HEK293 (cell line): ENCODE results near the gene ZKSCAN1.
A peak's percentile ranks its signal among the peaks of the same experiment; 100 is the strongest.
"Not testable (repeated sequence)": the region's sequence is repeated elsewhere in the genome, so short reads cannot be mapped to it uniquely, and the experiment has no call there.

Experiments
- CTCF ChIA-PET: fragments of 350-600 bp; formaldehyde crosslinking; extraction: SDS; loops from one replicate; lab custom pipeline; 2021; ENCODE audit warnings: antibody characterized with exemption; lab: Yijun Ruan, JAX
- POLR2A ChIA-PET: fragments of 300-600 bp; formaldehyde crosslinking; extraction: SDS; loops from one replicate; lab custom pipeline; 2020; ENCODE audit warnings: antibody characterized with exemption, inconsistent platforms; lab: Yijun Ruan, JAX
- H3K27ac ChIP-seq: fragments of 200-500 bp; sonication (Bioruptor generic); 2 replicates; pipeline ENCODE4 v1.5.1; 2014; ENCODE audit warnings: low read depth, low read length, control low read depth, inconsistent platforms; ENCODE audit errors: extremely low read depth
- H3K36me3 ChIP-seq, 2 experiments: fragments of 200-500 bp in 1 of 2; sonication (Bioruptor generic) in 1 of 2; 1 replicate in 1 of 2; 2 replicates in 1 of 2; pipeline ENCODE4 v1.5.1; 2014 to 2017; ENCODE audit warnings: inconsistent platforms in 2 of 2, low read length in 2 of 2; ENCODE audit not compliant: control insufficient read depth in 2 of 2, insufficient read depth in 1 of 2
- H3K4me1 ChIP-seq: fragments of 200-500 bp; sonication (Bioruptor generic); 2 replicates; pipeline ENCODE4 v1.5.1; 2014; ENCODE audit warnings: mild to moderate bottlenecking, low read length, inconsistent platforms; ENCODE audit not compliant: control insufficient read depth, insufficient read depth
- H3K4me3 ChIP-seq: 2 replicates; pipeline ENCODE4 v1.5.1; 2011; ENCODE audit warnings: low read depth, mild to moderate bottlenecking, control low read depth, low read length, moderate library complexity
- H3K9me3 ChIP-seq: fragments of 200-500 bp; sonication (Bioruptor generic); 2 replicates; pipeline ENCODE4 v1.5.1; 2014; ENCODE audit warnings: low read depth, low read length, inconsistent platforms; ENCODE audit not compliant: control insufficient read depth, insufficient read depth
- HOXC10 ChIP-seq: sonication (generic); formaldehyde crosslinking; IDR thresholded peaks from 2 replicates; pipeline ENCODE4 v1.8.1; 2023; ENCODE audit warnings: mild to moderate bottlenecking, missing genetic modification reagents
- KLF10 ChIP-seq: fragments of 450-650 bp; IDR thresholded peaks from 2 replicates; pipeline ENCODE4 v1.5.1; 2018; ENCODE audit warnings: missing biosample characterization, mild to moderate bottlenecking, missing genetic modification characterization
- MEIS1 ChIP-seq: sonication (generic); formaldehyde crosslinking; IDR thresholded peaks from 2 replicates; pipeline ENCODE4 v1.8.1; 2022; ENCODE audit warnings: missing genetic modification reagents, mild to moderate bottlenecking, borderline replicate concordance
- PRDM1 ChIP-seq: fragments of 450-650 bp; formaldehyde crosslinking; IDR thresholded peaks from 2 replicates; pipeline ENCODE4; 2016; ENCODE audit warnings: missing biosample characterization, missing genetic modification characterization
- SALL2 ChIP-seq: fragments of 450-650 bp; formaldehyde crosslinking; IDR thresholded peaks from 2 replicates; pipeline ENCODE4 v1.5.0; 2017; ENCODE audit warnings: missing biosample characterization, mild to moderate bottlenecking, missing genetic modification characterization, borderline replicate concordance
- SCRT1 ChIP-seq: fragments of 450-650 bp; formaldehyde crosslinking; IDR thresholded peaks from 2 replicates; pipeline ENCODE4 v1.5.1; 2016; ENCODE audit warnings: missing biosample characterization, missing genetic modification characterization, borderline replicate concordance
- SP2 ChIP-seq: fragments of 450-650 bp; formaldehyde crosslinking; IDR thresholded peaks from 2 replicates; pipeline ENCODE4 v1.5.1; 2016; ENCODE audit warnings: missing biosample characterization, missing genetic modification characterization
- TRIM28 ChIP-seq: IDR thresholded peaks from 2 replicates; pipeline ENCODE4 v1.6.1; 2011; ENCODE audit warnings: low read length, control low read depth, borderline replicate concordance
- ZBTB49 ChIP-seq: fragments of 450-650 bp; formaldehyde crosslinking; IDR thresholded peaks from 2 replicates; pipeline ENCODE4 v1.5.1; 2016; ENCODE audit warnings: missing biosample characterization, missing genetic modification characterization, low read depth
- ZBTB7A ChIP-seq: fragments of 450-650 bp; formaldehyde crosslinking; IDR thresholded peaks from 2 replicates; pipeline ENCODE4 v1.5.1; 2016; ENCODE audit warnings: low read depth, missing biosample characterization, missing genetic modification characterization
- ZNF132 ChIP-seq: fragments of 450-650 bp; formaldehyde crosslinking; IDR thresholded peaks from 2 replicates; pipeline ENCODE4 v1.5.1; 2017; ENCODE audit warnings: missing biosample characterization, missing genetic modification characterization, borderline replicate concordance
- ZNF146 ChIP-seq: fragments of 450-650 bp; formaldehyde crosslinking; IDR thresholded peaks from 2 replicates; pipeline ENCODE4 v1.5.1; 2016; ENCODE audit warnings: missing biosample characterization, missing genetic modification characterization
- ZNF24 ChIP-seq: fragments of 450-650 bp; formaldehyde crosslinking; IDR thresholded peaks from 2 replicates; pipeline ENCODE4 v1.5.1; 2016; ENCODE audit warnings: missing biosample characterization, missing genetic modification characterization
- ZNF274 ChIP-seq, 2 experiments: fragments of 200-500 bp in 1 of 2; fragments of 450-650 bp in 1 of 2; sonication (Bioruptor generic) in 1 of 2; formaldehyde crosslinking in 1 of 2; IDR thresholded peaks; 2 replicates each; pipeline versions ENCODE4 v1.5.1 to v1.6.1; 2014 to 2016; ENCODE audit warnings: borderline replicate concordance in 1 of 2, inconsistent platforms in 1 of 2, low read length in 1 of 2, missing biosample characterization in 1 of 2, missing genetic modification characterization in 1 of 2
- ZNF280D ChIP-seq: fragments of 450-650 bp; formaldehyde crosslinking; IDR thresholded peaks from 2 replicates; pipeline ENCODE4 v1.5.1; 2016; ENCODE audit warnings: missing biosample characterization, missing genetic modification characterization
- ZNF571 ChIP-seq: fragments of 450-650 bp; formaldehyde crosslinking; IDR thresholded peaks from 2 replicates; pipeline ENCODE4 v1.5.0; 2017; ENCODE audit warnings: missing biosample characterization, missing genetic modification characterization
- ZNF629 ChIP-seq: fragments of 450-650 bp; formaldehyde crosslinking; IDR thresholded peaks from 2 replicates; pipeline ENCODE4 v1.5.1; 2017; ENCODE audit warnings: missing biosample characterization, missing genetic modification characterization
- ZNF658 ChIP-seq: fragments of 450-650 bp; formaldehyde crosslinking; IDR thresholded peaks from 2 replicates; pipeline ENCODE4; 2016; ENCODE audit warnings: missing biosample characterization, missing genetic modification characterization
- ZNF664 ChIP-seq: fragments of 450-650 bp; formaldehyde crosslinking; IDR thresholded peaks from 2 replicates; pipeline ENCODE4 v1.5.1; 2016; ENCODE audit warnings: missing biosample characterization, missing genetic modification characterization
- ZNF768 ChIP-seq: fragments of 450-650 bp; formaldehyde crosslinking; IDR thresholded peaks from 2 replicates; pipeline ENCODE4 v1.5.1; 2018; ENCODE audit warnings: missing biosample characterization, mild to moderate bottlenecking, missing genetic modification characterization
- ZNF785 ChIP-seq: fragments of 450-650 bp; formaldehyde crosslinking; IDR thresholded peaks from 2 replicates; pipeline ENCODE4 v1.5.1; 2016; ENCODE audit warnings: missing biosample characterization, missing genetic modification characterization
- ZXDB ChIP-seq: fragments of 450-650 bp; formaldehyde crosslinking; IDR thresholded peaks from 2 replicates; pipeline ENCODE4 v1.5.1; 2016; ENCODE audit warnings: missing biosample characterization, missing genetic modification characterization
- TF ChIP-seq, protein P1 (sequence below): fragments of 450-650 bp; formaldehyde crosslinking; IDR thresholded peaks from 2 replicates; pipeline ENCODE4 v1.5.1; 2016; ENCODE audit warnings: missing biosample characterization, missing genetic modification characterization, low read depth

Gene ZKSCAN1

GRCh38 chr7:99969298-99969697, 46.1 kb upstream of the ZKSCAN1 start:
- H3K4me1 ChIP-seq: no peaks in the 10 kb centered on the region
- POLR2A ChIA-PET: no interaction called here
- H3K36me3 ChIP-seq: no peaks in the 10 kb centered on the region
- no peak overlapping the region for H3K4me3 ChIP-seq
- TF ChIP-seq SCRT1 (tag by site-specific recombination): no peak
- no peak for TF ChIP-seq SP2 (tag by site-specific recombination)
- TF ChIP-seq ZXDB (tag by site-specific recombination): no peak
- TF ChIP-seq SALL2 (tag by site-specific recombination): no peak
- TF ChIP-seq PRDM1: no peak
- TF ChIP-seq, protein P1, sequence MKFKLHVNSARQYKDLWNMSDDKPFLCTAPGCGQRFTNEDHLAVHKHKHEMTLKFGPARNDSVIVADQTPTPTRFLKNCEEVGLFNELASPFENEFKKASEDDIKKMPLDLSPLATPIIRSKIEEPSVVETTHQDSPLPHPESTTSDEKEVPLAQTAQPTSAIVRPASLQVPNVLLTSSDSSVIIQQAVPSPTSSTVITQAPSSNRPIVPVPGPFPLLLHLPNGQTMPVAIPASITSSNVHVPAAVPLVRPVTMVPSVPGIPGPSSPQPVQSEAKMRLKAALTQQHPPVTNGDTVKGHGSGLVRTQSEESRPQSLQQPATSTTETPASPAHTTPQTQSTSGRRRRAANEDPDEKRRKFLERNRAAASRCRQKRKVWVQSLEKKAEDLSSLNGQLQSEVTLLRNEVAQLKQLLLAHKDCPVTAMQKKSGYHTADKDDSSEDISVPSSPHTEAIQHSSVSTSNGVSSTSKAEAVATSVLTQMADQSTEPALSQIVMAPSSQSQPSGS (tag by site-specific recombination): no peak
- no peak for TF ChIP-seq ZNF658 (tag by site-specific recombination)
- TF ChIP-seq MEIS1 (CRISPR knock-in tag): no peak
- no peak for TF ChIP-seq ZNF24 (tag by site-specific recombination)
- TF ChIP-seq ZNF768 (tag by site-specific recombination): no peak
- no peak for TF ChIP-seq ZNF571 (tag by site-specific recombination)
- TF ChIP-seq TRIM28: no peak
- no peak for TF ChIP-seq ZBTB7A (tag by site-specific recombination)
- no peak for TF ChIP-seq ZNF629 (tag by site-specific recombination)
- no peak for TF ChIP-seq ZNF132
- TF ChIP-seq HOXC10 (CRISPR knock-in tag): no peak
- no peak for TF ChIP-seq ZNF785 (tag by site-specific recombination)
- no peak for TF ChIP-seq ZNF146
- no peak overlapping the region for H3K27ac ChIP-seq
- CTCF ChIA-PET: interaction anchor here (0.9 to 1.5 kb wide), 2 partner anchors 10 to 21 kb away, joined by 7 read pairs; no protein-coding TSS in a partner anchor
- no peaks in the 10 kb centered on the region for H3K9me3 ChIP-seq

GRCh38 chr7:99969813-99970212, 45.6 kb upstream of the ZKSCAN1 start:
- H3K36me3 ChIP-seq, H3K4me3 ChIP-seq, H3K9me3 ChIP-seq: not testable (repeated sequence)
- CTCF ChIA-PET: interaction anchor here (0.7 to 1.5 kb wide), 4 partner anchors 10 to 430 kb away, joined by 3 to 7 read pairs (median 5); no protein-coding TSS in a partner anchor
- TF ChIP-seq ZNF664 (tag by site-specific recombination): 0 out of 2 replicates have a peak, but pooled peaks have one; percentile 42
- TF ChIP-seq, all 188 proteins: peak for 1; not testable (repeated sequence) for 187
- POLR2A ChIA-PET, H3K27ac ChIP-seq, H3K4me1 ChIP-seq: not testable (repeated sequence)

- POLR2A ChIA-PET: interaction anchor here (0.8 kb wide), 1 partner anchor 53 kb away, joined by 5 read pairs; no protein-coding TSS in a partner anchor
- CTCF ChIA-PET: no interaction called here
- no peak overlapping the region for H3K4me3 ChIP-seq
- TF ChIP-seq ZBTB49 (no peak), ZNF274 (IDR thresholded peaks at IDR 0.05; ENCODE audit: low read length) (no peak), ZNF274 (tag by site-specific recombination; IDR thresholded peaks at IDR 0.05; ENCODE audit: borderline replicate concordance) (no peak), KLF10 (tag by site-specific recombination) (no peak), ZNF280D (no peak), TRIM28 (no peak)
- H3K36me3 ChIP-seq: no peaks in the 10 kb centered on the region
- no peak overlapping the region for H3K27ac ChIP-seq
- no peaks in the 10 kb centered on the region for H3K9me3 ChIP-seq
- no peaks in the 10 kb centered on the region for H3K4me1 ChIP-seq
Measured at GRCh38 chr7:99971242-99971641, 44.2 kb upstream of the ZKSCAN1 start.

- CTCF ChIA-PET, H3K4me3 ChIP-seq, H3K27ac ChIP-seq, H3K9me3 ChIP-seq, H3K36me3 ChIP-seq, H3K4me1 ChIP-seq: not testable (repeated sequence)
- POLR2A ChIA-PET: interaction anchor here (0.7 kb wide), 1 partner anchor 430 kb away, joined by 4 read pairs; no protein-coding TSS in a partner anchor
Measured at GRCh38 chr7:99973817-99974216, 41.6 kb upstream of the ZKSCAN1 start.
